ENCODE data around the gene RBMS1.

RBMS1 gene

DNA sequence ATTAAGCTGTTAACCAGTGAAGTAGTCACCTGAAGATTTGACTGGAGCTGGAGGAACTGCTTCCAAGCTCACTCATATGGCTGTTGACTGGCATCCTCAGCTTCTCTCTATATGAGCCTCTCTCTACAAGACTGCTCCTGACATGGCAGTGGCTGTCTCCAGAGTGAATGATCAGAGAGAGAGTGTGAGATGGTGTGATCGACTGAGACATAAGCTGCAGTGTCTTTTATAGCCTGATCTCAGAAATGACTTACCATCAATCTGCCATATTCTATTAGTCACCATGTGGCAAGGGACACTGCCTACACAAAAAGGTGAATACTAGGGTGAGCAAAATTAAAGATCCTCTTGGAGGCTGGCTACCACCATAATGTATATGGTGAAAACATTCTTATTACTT is 7.8 kb upstream of the RBMS1 start:
- no peak overlapping the region for H3K4me2 ChIP-seq (ENCODE audit: low read depth, low read length)
- TF ChIP-seq EZH2 (optimal IDR thresholded peaks at IDR 0.05; ENCODE audit: low read depth, low read length) (no peak), EZH2phosphoT487 (IDR thresholded peaks at IDR 0.05; ENCODE audit: low read length) (no peak), CTCF (IDR thresholded peaks at IDR 0.05; ENCODE audit: low read length) (no peak)
- H3K9me2 ChIP-seq (replicated peaks; ENCODE audit: insufficient read depth, low read length): no peaks in the 10 kb centered on the region
- H3F3A ChIP-seq (ENCODE audit: insufficient read depth, low read length): no peaks in the 10 kb centered on the region
- no peak for DNase-seq
- no peaks in the 10 kb centered on the region for H3K36me3 ChIP-seq (replicated peaks; ENCODE audit: insufficient read depth, low read length)
- no peak overlapping the region for H2AFZ ChIP-seq (ENCODE audit: low read length)
- no peak overlapping the region for H3K4me3 ChIP-seq (ENCODE audit: low read length)
- no peak overlapping the region for H3K9ac ChIP-seq (ENCODE audit: low read length)
- H4K20me1 ChIP-seq (ENCODE audit: insufficient read depth, low read length): no peaks in the 10 kb centered on the region
- H3K4me1 ChIP-seq (ENCODE audit: low read length): no peaks in the 10 kb centered on the region
- H3K27ac ChIP-seq (ENCODE audit: low read length): no peak overlapping the region
- no peaks in the 10 kb centered on the region for H3K9me3 ChIP-seq (replicated peaks; ENCODE audit: insufficient read depth, low read length)
- H3K79me2 ChIP-seq (ENCODE audit: low read length): no peaks in the 10 kb centered on the region
- no peaks in the 10 kb centered on the region for H3K27me3 ChIP-seq (replicated peaks; ENCODE audit: insufficient read depth, low read length)

GRCh38 chr2:160499865-160500264 is 6.3 kb upstream of the RBMS1 start:
- Histone ChIP-seq H3K79me2 (ENCODE audit: low read length) (no peaks in the 10 kb centered on the region), H3K9me3 (replicated peaks; ENCODE audit: insufficient read depth, low read length) (no peaks in the 10 kb centered on the region), H3K27me3 (replicated peaks; ENCODE audit: insufficient read depth, low read length) (no peaks in the 10 kb centered on the region), H3K4me2 (ENCODE audit: low read depth, low read length) (no peak overlapping the region), H2AFZ (ENCODE audit: low read length) (no peak overlapping the region), H4K20me1 (ENCODE audit: insufficient read depth, low read length) (no peaks in the 10 kb centered on the region), H3K4me3 (ENCODE audit: low read length) (no peak overlapping the region), H3K27ac (ENCODE audit: low read length) (no peak overlapping the region), H3K9me2 (replicated peaks; ENCODE audit: insufficient read depth, low read length) (no peaks in the 10 kb centered on the region), H3K36me3 (replicated peaks; ENCODE audit: insufficient read depth, low read length) (no peaks in the 10 kb centered on the region), H3F3A (ENCODE audit: insufficient read depth, low read length) (no peaks in the 10 kb centered on the region), H3K9ac (ENCODE audit: low read length) (no peak overlapping the region), H3K4me1 (ENCODE audit: low read length) (no peaks in the 10 kb centered on the region)
- TF ChIP-seq EZH2 (optimal IDR thresholded peaks at IDR 0.05; ENCODE audit: low read depth, low read length): no peak
- TF ChIP-seq EZH2phosphoT487 (IDR thresholded peaks at IDR 0.05; ENCODE audit: low read length): no peak
- TF ChIP-seq CTCF (IDR thresholded peaks at IDR 0.05; ENCODE audit: low read length): no peak
- no peak for DNase-seq

DNA sequence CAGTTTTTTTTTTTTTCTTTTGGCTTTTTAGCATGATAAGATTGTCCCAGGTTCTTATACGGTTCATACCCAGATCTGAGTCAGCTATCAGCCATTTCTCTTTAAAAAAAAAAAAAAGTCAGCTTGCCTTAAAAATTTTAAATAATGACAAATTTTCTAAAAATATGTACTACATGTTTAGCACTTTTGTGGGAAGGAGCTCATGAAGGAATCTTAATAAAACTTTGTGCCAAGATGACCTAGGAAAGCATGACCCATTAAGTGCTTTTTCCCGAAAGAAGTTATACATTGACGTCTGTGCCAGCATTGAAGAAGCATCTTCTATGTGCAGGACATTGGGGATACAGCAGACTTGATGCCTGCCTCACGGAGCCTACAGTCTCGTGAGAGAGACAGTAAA is 4.5 kb upstream of the RBMS1 start:
- no peak for TF ChIP-seq CTCF (IDR thresholded peaks at IDR 0.05; ENCODE audit: low read length)
- H3K36me3 ChIP-seq (replicated peaks; ENCODE audit: insufficient read depth, low read length): no peaks in the 10 kb centered on the region
- no peaks in the 10 kb centered on the region for H3K79me2 ChIP-seq (ENCODE audit: low read length)
- no peaks in the 10 kb centered on the region for H4K20me1 ChIP-seq (ENCODE audit: insufficient read depth, low read length)
- no peaks in the 10 kb centered on the region for H3K27me3 ChIP-seq (replicated peaks; ENCODE audit: insufficient read depth, low read length)
- no peak for DNase-seq
- H2AFZ ChIP-seq (ENCODE audit: low read length): no peak overlapping the region
- no peaks in the 10 kb centered on the region for H3K9me2 ChIP-seq (replicated peaks; ENCODE audit: insufficient read depth, low read length)
- no peak overlapping the region for H3K4me2 ChIP-seq (ENCODE audit: low read depth, low read length)
- H3F3A ChIP-seq (ENCODE audit: insufficient read depth, low read length): peaks cover under 1% of the 10 kb centered on the region; the same call in 1 of the 2 replicates
- no peak overlapping the region for H3K27ac ChIP-seq (ENCODE audit: low read length)
- no peaks in the 10 kb centered on the region for H3K9me3 ChIP-seq (replicated peaks; ENCODE audit: insufficient read depth, low read length)
- no peak overlapping the region for H3K4me3 ChIP-seq (ENCODE audit: low read length)
- no peak overlapping the region for H3K9ac ChIP-seq (ENCODE audit: low read length)
- no peaks in the 10 kb centered on the region for H3K4me1 ChIP-seq (ENCODE audit: low read length)

All from MM.1S (cell line).